Esophagus squamous epithelium (tissue), 4 donors: ENCODE data around the gene DENND6A.
"Not testable (repeated sequence)": the region's sequence is repeated elsewhere in the genome, so short reads cannot be mapped to it uniquely, and the experiment has no call there.

Experiments used
- POLR2A ChIP-seq, 4 donors: fragments of 450-650 bp; IDR thresholded peaks; one replicate each; pipeline ENCODE4 v1.6.1; 2017; ENCODE audit warnings: antibody characterized with exemption in 4 of 4, mild to moderate bottlenecking in 4 of 4, moderate library complexity in 3 of 4
- TF ChIP-seq, protein P1 (sequence below), 6 experiments: fragments of 450-650 bp in 4 of 6; fragments of 200-600 bp in 2 of 6; sonication (generic) in 2 of 6; IDR thresholded peaks; one replicate each; pipeline ENCODE4 v1.5.1; 2016 to 2019; ENCODE audit warnings: antibody characterized with exemption in 6 of 6, mild to moderate bottlenecking in 4 of 6, moderate library complexity in 4 of 6

DNA sequence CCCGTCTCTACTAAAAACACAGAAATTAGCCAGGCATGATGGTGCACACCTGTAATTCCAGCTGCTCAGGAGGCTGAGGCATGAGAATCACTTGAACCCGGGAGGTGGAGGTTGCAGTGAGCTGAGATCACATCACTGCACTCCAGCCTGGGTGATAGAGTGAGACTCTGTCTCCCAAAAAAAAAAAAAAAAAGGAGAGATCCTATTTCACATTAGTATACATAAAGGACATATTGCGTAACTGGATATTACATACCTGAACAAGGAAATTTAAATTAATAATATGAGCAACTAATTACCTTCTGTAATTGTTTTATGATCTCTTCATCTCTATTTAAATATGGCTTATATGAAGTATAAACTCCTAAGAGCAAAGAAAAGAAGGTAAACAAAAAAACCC, 58.6 kb downstream of the DENND6A start:
- TF ChIP-seq POLR2A (IDR thresholded peaks at IDR 0.05): not testable (repeated sequence)
- TF ChIP-seq, protein P1, sequence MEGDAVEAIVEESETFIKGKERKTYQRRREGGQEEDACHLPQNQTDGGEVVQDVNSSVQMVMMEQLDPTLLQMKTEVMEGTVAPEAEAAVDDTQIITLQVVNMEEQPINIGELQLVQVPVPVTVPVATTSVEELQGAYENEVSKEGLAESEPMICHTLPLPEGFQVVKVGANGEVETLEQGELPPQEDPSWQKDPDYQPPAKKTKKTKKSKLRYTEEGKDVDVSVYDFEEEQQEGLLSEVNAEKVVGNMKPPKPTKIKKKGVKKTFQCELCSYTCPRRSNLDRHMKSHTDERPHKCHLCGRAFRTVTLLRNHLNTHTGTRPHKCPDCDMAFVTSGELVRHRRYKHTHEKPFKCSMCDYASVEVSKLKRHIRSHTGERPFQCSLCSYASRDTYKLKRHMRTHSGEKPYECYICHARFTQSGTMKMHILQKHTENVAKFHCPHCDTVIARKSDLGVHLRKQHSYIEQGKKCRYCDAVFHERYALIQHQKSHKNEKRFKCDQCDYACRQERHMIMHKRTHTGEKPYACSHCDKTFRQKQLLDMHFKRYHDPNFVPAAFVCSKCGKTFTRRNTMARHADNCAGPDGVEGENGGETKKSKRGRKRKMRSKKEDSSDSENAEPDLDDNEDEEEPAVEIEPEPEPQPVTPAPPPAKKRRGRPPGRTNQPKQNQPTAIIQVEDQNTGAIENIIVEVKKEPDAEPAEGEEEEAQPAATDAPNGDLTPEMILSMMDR (IDR thresholded peaks at IDR 0.05): not testable (repeated sequence)
